GM23248 (cell line): ENCODE results near the gene STXBP5L. TPM values are rescaled to one million over a fixed set of nuclear protein-coding genes. Genes with fewer than 3 reads are reported as not detected.
"Not testable (repeated sequence)": the region's sequence is repeated elsewhere in the genome, so short reads cannot be mapped to it uniquely, and the experiment has no call there.

Source experiments
- DNase-seq: peaks from one replicate; pipeline ENCODE4 v3.0.0-alpha.2; 2015
- H2AFZ ChIP-seq: fragments of 200-600 bp; sonication (generic); 2 replicates; pipeline ENCODE4 v1.6.1; 2016; ENCODE audit warnings: antibody characterized with exemption
- H3F3A ChIP-seq: fragments of 200-600 bp; sonication (generic); 2 replicates; pipeline ENCODE4 v1.6.1; 2016; ENCODE audit warnings: mild to moderate bottlenecking, antibody characterized with exemption, mixed run types; ENCODE audit not compliant: insufficient read depth
- H3K27ac ChIP-seq: fragments of 200-600 bp; sonication (generic); 2 replicates; pipeline ENCODE4 v1.5.1; 2016; ENCODE audit warnings: mild to moderate bottlenecking
- H3K27me3 ChIP-seq: fragments of 200-600 bp; sonication (generic); replicated peaks from 2 replicates; pipeline ENCODE4 v1.6.1; 2016; ENCODE audit warnings: mild to moderate bottlenecking; ENCODE audit not compliant: insufficient read depth
- H3K36me3 ChIP-seq: fragments of 200-600 bp; sonication (generic); 2 replicates; pipeline ENCODE4 v1.6.1; 2016; ENCODE audit warnings: low read depth, mild to moderate bottlenecking
- H3K4me1 ChIP-seq: fragments of 200-600 bp; sonication (generic); 2 replicates; pipeline ENCODE4 v1.6.1; 2016; ENCODE audit warnings: mild to moderate bottlenecking; ENCODE audit not compliant: insufficient read depth
- H3K4me2 ChIP-seq: fragments of 200-600 bp; sonication (generic); one replicate; pipeline ENCODE4 v1.6.1; 2016; ENCODE audit warnings: mild to moderate bottlenecking; ENCODE audit not compliant: unreplicated experiment
- H3K4me3 ChIP-seq: fragments of 200-600 bp; sonication (generic); 2 replicates; pipeline ENCODE4 v1.5.1; 2016; ENCODE audit warnings: mild to moderate bottlenecking
- H3K79me2 ChIP-seq: fragments of 200-600 bp; sonication (generic); 2 replicates; pipeline ENCODE4 v1.6.1; 2016; ENCODE audit warnings: mild to moderate bottlenecking; ENCODE audit not compliant: insufficient read depth
- H3K9ac ChIP-seq: fragments of 200-600 bp; sonication (generic); 2 replicates; pipeline ENCODE4 v1.6.1; 2016; ENCODE audit warnings: mild to moderate bottlenecking
- H3K9me2 ChIP-seq: fragments of 200-600 bp; sonication (generic); 2 replicates; pipeline ENCODE4 v1.6.1; 2016; ENCODE audit warnings: mixed run types, mild to moderate bottlenecking, moderate library complexity; ENCODE audit not compliant: insufficient read depth
- H3K9me3 ChIP-seq: fragments of 200-600 bp; sonication (generic); one replicate; pipeline ENCODE4 v1.6.1; 2017; ENCODE audit warnings: low read depth
- H4K20me1 ChIP-seq: fragments of 200-600 bp; sonication (generic); 2 replicates; pipeline ENCODE4 v1.6.0; 2016; ENCODE audit not compliant: insufficient read depth
- EZH2 ChIP-seq: fragments of 200-600 bp; sonication (generic); IDR thresholded peaks from 2 replicates; pipeline ENCODE4 v1.6.1; 2018; ENCODE audit warnings: antibody characterized with exemption, mild to moderate bottlenecking; ENCODE audit not compliant: insufficient read depth, poor library complexity, severe bottlenecking
- EZH2phosphoT487 ChIP-seq: fragments of 200-600 bp; sonication (generic); IDR thresholded peaks from 2 replicates; pipeline ENCODE4 v1.6.1; 2018; ENCODE audit warnings: antibody characterized with exemption, moderate library complexity, mild to moderate bottlenecking, low read depth; ENCODE audit not compliant: insufficient read depth
- whole genome bisulfite sequencing, 2 experiments: methylation state at CpG; one replicate each; pipeline ENCODE4 v1.1.6; 2015 to 2017; ENCODE audit warnings: low lambda C conversion rate in 2 of 2, low coverage in 1 of 2; ENCODE audit errors: missing lambda C conversion rate in 2 of 2; 5-methylcytosine and 5-hydroxymethylcytosine counted together
- in situ Hi-C: fragments of 300-500 bp; cut with MboI; formaldehyde crosslinking; loops from 2 replicates; pipeline ENCODE4 v1.15.0; 2020
- polyA plus RNA-seq: library from polyadenylated mRNA; unstranded; fragments of >200 nt; fragmentation: Nextera tagmentation; extraction: Ambion mirVana; gene quantifications from 2 replicates; pipeline ENCODE4 v1.2.1, GENCODE V29; 2016
- total RNA-seq: library from RNA; depleted of rRNA; stranded (reverse); fragments of >200 nt; shearing (Covaris generic); gene quantifications from 2 replicates; pipeline ENCODE4 v1.2.3, GENCODE V29; 2014

Gene STXBP5L
- total and polyA plus RNA-seq, 2 experiments from 2014 or later, result not detected

- Histone ChIP-seq H4K20me1 (no peaks in the 10 kb centered on the region), H3K9me3 (no peaks in the 10 kb centered on the region), H2AFZ (no peak overlapping the region), H3K4me1 (no peaks in the 10 kb centered on the region), H3K9me2 (no peaks in the 10 kb centered on the region), H3K36me3 (no peaks in the 10 kb centered on the region), H3K27me3 (no peaks in the 10 kb centered on the region), H3K4me3 (no peak overlapping the region), H3F3A (no peaks in the 10 kb centered on the region), H3K79me2 (no peaks in the 10 kb centered on the region), H3K4me2 (no peak overlapping the region), H3K27ac (no peak overlapping the region), H3K9ac (no peak overlapping the region)
- WGBS, 2 experiments, result 0 to 3% methylated on average over 3 to 4 of the region's 4 CpGs
- in situ Hi-C loops, result no loop called here
- DNase-seq, result no peak
- TF ChIP-seq EZH2 (no peak), EZH2phosphoT487 (no peak)
Observed at GRCh38 chr3:121096953-121097352, 188.9 kb downstream of the STXBP5L start.

DNA sequence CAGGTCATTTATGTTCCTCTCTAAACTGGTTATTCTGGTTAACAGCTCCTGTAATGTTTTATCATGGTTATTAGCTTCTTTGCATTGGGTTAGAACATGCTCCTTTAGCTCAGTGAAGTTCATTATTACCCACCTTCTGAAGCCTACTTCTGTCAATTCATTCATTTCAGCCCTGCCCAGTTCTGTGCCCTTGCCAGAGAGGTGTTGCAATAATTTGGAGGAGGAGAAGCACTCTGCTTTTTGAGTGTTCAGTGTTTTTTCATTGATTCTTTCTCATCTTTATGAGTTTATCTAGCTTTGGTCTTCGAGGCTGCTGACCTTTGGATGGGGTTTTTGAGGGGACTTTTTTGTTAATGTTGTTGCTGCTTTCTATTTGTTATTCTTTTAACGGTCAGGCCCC, 203.1 kb downstream of the STXBP5L start:
- H3K4me3 ChIP-seq, H3K9ac ChIP-seq: not testable (repeated sequence)

GRCh38 chr3:121111914-121112612, 204.1 kb downstream of the STXBP5L start:
- no peak for TF ChIP-seq EZH2phosphoT487
- no peak for TF ChIP-seq EZH2
- in situ Hi-C loops, result no loop called here
- H3K4me1 ChIP-seq, result no peaks in the 10 kb centered on the region
- no peak overlapping the region for H3K4me2 ChIP-seq
- H3K27ac ChIP-seq, result no peak overlapping the region
- no peaks in the 10 kb centered on the region for H3K79me2 ChIP-seq
- no peak for DNase-seq
- H3K9me3 ChIP-seq, result no peaks in the 10 kb centered on the region
- H2AFZ ChIP-seq, result no peak overlapping the region
- no peaks in the 10 kb centered on the region for H3F3A ChIP-seq
- no peaks in the 10 kb centered on the region for H4K20me1 ChIP-seq
- H3K9ac ChIP-seq, result no peak overlapping the region
- no peaks in the 10 kb centered on the region for H3K9me2 ChIP-seq
- H3K4me3 ChIP-seq, result no peak overlapping the region
- 53 to 58% methylated on average over 15 of the region's 15 CpGs for WGBS, 2 experiments
- no peaks in the 10 kb centered on the region for H3K36me3 ChIP-seq
- H3K27me3 ChIP-seq, result no peaks in the 10 kb centered on the region

More for the DNA sequence above, 203.1 kb downstream of the STXBP5L start:
- DNase-seq, H4K20me1 ChIP-seq, H3K36me3 ChIP-seq, H2AFZ ChIP-seq, H3K79me2 ChIP-seq, H3K9me3 ChIP-seq, H3K27me3 ChIP-seq, H3K4me1 ChIP-seq, H3K9me2 ChIP-seq, H3F3A ChIP-seq, H3K27ac ChIP-seq, in situ Hi-C loops, H3K4me2 ChIP-seq: not testable (repeated sequence)
- whole genome bisulfite sequencing, 2 experiments, result 0 to 6% methylated on average over 2 of the region's 2 CpGs

DNA sequence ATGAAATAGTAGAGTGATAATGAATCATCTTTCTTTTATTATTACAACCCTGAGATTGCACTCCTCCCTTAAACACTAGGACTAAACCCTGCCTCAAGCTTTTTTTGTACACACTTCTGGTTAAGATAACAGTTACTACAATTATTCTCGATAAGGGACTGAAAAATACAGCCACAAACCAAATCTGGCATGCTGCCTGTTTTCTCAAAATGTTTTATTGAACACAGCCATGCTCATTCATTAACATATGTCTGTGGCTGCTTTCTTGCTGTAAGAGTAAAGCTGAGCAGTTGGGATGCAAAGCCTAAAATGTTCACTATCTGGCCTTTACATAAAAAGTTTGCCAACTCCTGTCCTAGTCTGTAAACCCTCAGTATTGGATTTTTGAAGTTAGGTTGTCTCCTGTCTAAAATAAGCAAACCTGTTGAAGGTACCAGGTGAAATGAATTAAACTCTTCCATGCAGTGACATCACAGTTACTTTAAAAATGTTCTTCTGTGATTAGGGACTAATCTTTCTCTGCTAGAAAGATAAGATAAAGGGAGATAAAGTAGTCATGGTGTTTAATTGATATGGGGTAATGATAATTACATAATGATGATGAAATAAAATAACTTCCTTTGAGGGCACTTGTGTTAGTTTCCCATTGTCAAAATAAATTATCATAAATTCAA, 218.2 kb downstream of the STXBP5L start:
- no peaks in the 10 kb centered on the region for H3K9me3 ChIP-seq
- WGBS, 2 experiments, result 0% methylated on average over 1 of the region's 1 CpG

More for the DNA sequence above, 218.2 kb downstream of the STXBP5L start:
- TF ChIP-seq EZH2 (no peak), EZH2phosphoT487 (no peak)
- Histone ChIP-seq H2AFZ (no peak overlapping the region), H3K4me3 (no peak overlapping the region), H3K9me2 (no peaks in the 10 kb centered on the region), H3K9ac (no peak overlapping the region), H4K20me1 (no peaks in the 10 kb centered on the region), H3K36me3 (no peaks in the 10 kb centered on the region), H3K27me3 (no peaks in the 10 kb centered on the region), H3K27ac (no peak overlapping the region), H3K4me1 (no peaks in the 10 kb centered on the region), H3K79me2 (no peaks in the 10 kb centered on the region), H3F3A (no peaks in the 10 kb centered on the region), H3K4me2 (no peak overlapping the region)
- in situ Hi-C loops, result no loop called here
- no peak for DNase-seq
